Measurements from ENCODE around the gene SLC36A1.
"Not testable (repeated sequence)": the region's sequence is repeated elsewhere in the genome, so short reads cannot be mapped to it uniquely, and the experiment has no call there.

SLC36A1 gene

GRCh38 chr5:151447174-151448037, at the start of gene SLC36A1:
Gene SLC36A1, plus strand, starts transcription at chr5:151447603. Its CDS starts 11,190 bp downstream, at chr5:151458793.
- DNase-seq (peak; percentile 98), ATAC-seq (peak; percentile 93)

- ATAC-seq: no peak
Measured at GRCh38 chr5:151405334-151406160, 41.9 kb upstream of the SLC36A1 start.

GRCh38 chr5:151406322-151406947, 41.0 kb upstream of the SLC36A1 start:
- no peak for DNase-seq
- no peak for ATAC-seq

More at GRCh38 chr5:151405334-151406160, 41.9 kb upstream of the SLC36A1 start:
- DNase-seq: no peak

GRCh38 chr5:151408591-151409230, 38.7 kb upstream of the SLC36A1 start:
- ATAC-seq (no peak), DNase-seq (no peak)

- no peak for ATAC-seq
- no peak for DNase-seq
Measured at GRCh38 chr5:151413800-151414199, 33.6 kb upstream of the SLC36A1 start.

- no peak for ATAC-seq
- DNase-seq: no peak
Measured at GRCh38 chr5:151414536-151414935, 32.9 kb upstream of the SLC36A1 start.

GRCh38 chr5:151417712-151418111, 29.7 kb upstream of the SLC36A1 start:
- DNase-seq: no peak
- ATAC-seq: no peak

GRCh38 chr5:151420127-151420526, 27.3 kb upstream of the SLC36A1 start:
- no peak for ATAC-seq
- DNase-seq: no peak

GRCh38 chr5:151424892-151425523, 22.4 kb upstream of the SLC36A1 start:
- ATAC-seq: no peak
- no peak for DNase-seq

- ATAC-seq, DNase-seq: not testable (repeated sequence)
Measured at GRCh38 chr5:151426347-151426746, 21.1 kb upstream of the SLC36A1 start.

- ATAC-seq (peak; percentile 68), DNase-seq (no peak)
Measured at GRCh38 chr5:151427258-151427657, 20.1 kb upstream of the SLC36A1 start.

GRCh38 chr5:151430731-151431130, 16.7 kb upstream of the SLC36A1 start:
- DNase-seq: no peak
- ATAC-seq: no peak

GRCh38 chr5:151431666-151432065, 15.7 kb upstream of the SLC36A1 start:
- DNase-seq (no peak), ATAC-seq (no peak)

- DNase-seq: no peak
- ATAC-seq: no peak
Measured at GRCh38 chr5:151432210-151432609, 15.2 kb upstream of the SLC36A1 start.

GRCh38 chr5:151434570-151435237, 12.7 kb upstream of the SLC36A1 start:
- ATAC-seq (no peak), DNase-seq (no peak)

GRCh38 chr5:151448038-151448985, 909 bp downstream of the SLC36A1 start:
- peak; percentile 18 for DNase-seq
- no peak for ATAC-seq

GRCh38 chr5:151449297-151449696, 1.9 kb downstream of the SLC36A1 start:
- no peak for ATAC-seq
- DNase-seq: no peak

GRCh38 chr5:151449839-151450238, 2.4 kb downstream of the SLC36A1 start:
- no peak for DNase-seq
- ATAC-seq: no peak

GRCh38 chr5:151450605-151451004, 3.2 kb downstream of the SLC36A1 start:
- ATAC-seq (no peak), DNase-seq (no peak)
